GM12878 (cell line): ENCODE results near the gene PHB1.

Experiments
- BRCA1 ChIP-seq: IDR thresholded peaks from 2 replicates; pipeline ENCODE4 v1.6.1; 2011; ENCODE audit warnings: low read depth, low read length, improper control_type of control experiment
- CHD2 ChIP-seq: IDR thresholded peaks from 2 replicates; pipeline ENCODE4 v1.6.1; 2011; ENCODE audit warnings: low read depth, low read length, improper control_type of control experiment, borderline replicate concordance
- ETV6 ChIP-seq, 2 experiments: fragments of 450-650 bp in 1 of 2; IDR thresholded peaks in 1 of 2; conservative IDR thresholded peaks in 1 of 2; 2 replicates each; pipeline ENCODE4 v1.6.1; 2014; ENCODE audit warnings: antibody characterized with exemption in 1 of 2, borderline replicate concordance in 1 of 2, low read depth in 1 of 2, mild to moderate bottlenecking in 1 of 2, moderate library complexity in 1 of 2
- EZH2 ChIP-seq: IDR thresholded peaks from 2 replicates; pipeline ENCODE4 v1.6.1; 2012; ENCODE audit warnings: low read depth, mild to moderate bottlenecking, control low read depth, inconsistent platforms, low read length, borderline replicate concordance; ENCODE audit not compliant: control insufficient read depth
- FOXM1 ChIP-seq: IDR thresholded peaks from 2 replicates; pipeline ENCODE4 v1.6.1; 2012; ENCODE audit warnings: low read depth, mild to moderate bottlenecking, inconsistent platforms, low read length, moderate library complexity
- HCFC1 ChIP-seq: fragments of 150-350 bp; IDR thresholded peaks from 2 replicates; pipeline ENCODE4 v1.6.1; 2014; ENCODE audit warnings: low read length
- POLR2AphosphoS5 ChIP-seq: IDR thresholded peaks from 2 replicates; pipeline ENCODE4 v1.6.1; 2011; ENCODE audit warnings: mild to moderate bottlenecking, low read length, inconsistent platforms
- SP1 ChIP-seq: IDR thresholded peaks from one replicate; pipeline ENCODE4 v1.6.1; 2011; ENCODE audit warnings: low read depth, low read length
- SUPT20H ChIP-seq: IDR thresholded peaks from 2 replicates; pipeline ENCODE4 v1.6.1; 2011; ENCODE audit warnings: low read depth, mild to moderate bottlenecking, low read length, moderate library complexity, borderline replicate concordance; ENCODE audit not compliant: control insufficient read depth
- TCF12 ChIP-seq: IDR thresholded peaks from 2 replicates; pipeline ENCODE4 v1.6.1; 2011; ENCODE audit warnings: low read depth, mild to moderate bottlenecking, low read length
- ZNF207 ChIP-seq: fragments of 450-650 bp; IDR thresholded peaks from 2 replicates; pipeline ENCODE4 v1.6.1; 2014; ENCODE audit warnings: antibody characterized with exemption, mild to moderate bottlenecking, borderline replicate concordance
- TF ChIP-seq, protein P1 (sequence below), 3 experiments: IDR thresholded peaks in 2 of 3; conservative IDR thresholded peaks in 1 of 3; 2 replicates each; pipeline ENCODE4 v1.5.1; 2011; ENCODE audit warnings: low read depth in 3 of 3, low read length in 3 of 3, mild to moderate bottlenecking in 3 of 3, control low read depth in 2 of 3, moderate library complexity in 2 of 3, inconsistent platforms in 1 of 3, mixed read lengths in 1 of 3; ENCODE audit not compliant: control insufficient read depth in 2 of 3, insufficient read depth in 1 of 3; ENCODE audit errors: extremely low read depth in 1 of 3
- TF ChIP-seq, protein P2 (sequence below): IDR thresholded peaks from 2 replicates; pipeline ENCODE4 v1.6.1; 2012; ENCODE audit warnings: mild to moderate bottlenecking, low read depth, low read length
- TF ChIP-seq, protein P3 (sequence below): IDR thresholded peaks from 2 replicates; pipeline ENCODE4 v1.6.1; 2012; ENCODE audit warnings: low read depth, low read length, improper control_type of control experiment

DNA sequence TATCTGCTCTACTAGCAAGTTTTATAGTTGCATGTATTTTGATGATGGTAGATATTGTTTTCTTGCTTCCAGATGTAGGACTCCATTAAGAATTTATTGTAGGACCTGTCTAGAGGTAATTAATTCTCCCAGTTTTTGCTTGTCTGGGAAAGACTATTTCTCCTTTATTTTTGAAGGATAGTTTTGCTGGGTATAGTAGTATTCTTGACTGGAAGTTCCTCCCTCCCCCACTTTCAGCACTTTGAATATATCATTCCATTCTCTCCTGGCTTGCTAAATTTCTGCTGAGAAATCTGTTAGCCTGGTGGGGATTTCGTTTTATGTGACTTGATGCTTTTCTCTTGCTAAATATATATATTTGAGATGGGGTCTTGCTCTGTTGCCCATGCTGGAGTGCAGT lies 8.0 kb upstream of the PHB1 start:
- TF ChIP-seq TCF12 (no peak), BRCA1 (no peak), FOXM1 (no peak), CHD2 (no peak), SP1 (no peak), EZH2 (no peak), HCFC1 (no peak), SUPT20H (no peak), POLR2AphosphoS5 (no peak), ZNF207 (no peak), ETV6 (conservative IDR thresholded peaks at IDR 0.05 in 1 of 2, IDR thresholded peaks at IDR 0.05 in 1 of 2; ENCODE audit: borderline replicate concordance in 1 of 2, low read depth in 1 of 2) (no peak)
- TF ChIP-seq, protein P1, sequence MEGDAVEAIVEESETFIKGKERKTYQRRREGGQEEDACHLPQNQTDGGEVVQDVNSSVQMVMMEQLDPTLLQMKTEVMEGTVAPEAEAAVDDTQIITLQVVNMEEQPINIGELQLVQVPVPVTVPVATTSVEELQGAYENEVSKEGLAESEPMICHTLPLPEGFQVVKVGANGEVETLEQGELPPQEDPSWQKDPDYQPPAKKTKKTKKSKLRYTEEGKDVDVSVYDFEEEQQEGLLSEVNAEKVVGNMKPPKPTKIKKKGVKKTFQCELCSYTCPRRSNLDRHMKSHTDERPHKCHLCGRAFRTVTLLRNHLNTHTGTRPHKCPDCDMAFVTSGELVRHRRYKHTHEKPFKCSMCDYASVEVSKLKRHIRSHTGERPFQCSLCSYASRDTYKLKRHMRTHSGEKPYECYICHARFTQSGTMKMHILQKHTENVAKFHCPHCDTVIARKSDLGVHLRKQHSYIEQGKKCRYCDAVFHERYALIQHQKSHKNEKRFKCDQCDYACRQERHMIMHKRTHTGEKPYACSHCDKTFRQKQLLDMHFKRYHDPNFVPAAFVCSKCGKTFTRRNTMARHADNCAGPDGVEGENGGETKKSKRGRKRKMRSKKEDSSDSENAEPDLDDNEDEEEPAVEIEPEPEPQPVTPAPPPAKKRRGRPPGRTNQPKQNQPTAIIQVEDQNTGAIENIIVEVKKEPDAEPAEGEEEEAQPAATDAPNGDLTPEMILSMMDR (IDR thresholded peaks at IDR 0.05 in 2 of 3, conservative IDR thresholded peaks at IDR 0.05 in 1 of 3; ENCODE audit: control insufficient read depth in 2 of 3, extremely low read depth in 1 of 3, insufficient read depth in 1 of 3, low read depth in 3 of 3, low read length in 3 of 3): no peak
- TF ChIP-seq, protein P2, sequence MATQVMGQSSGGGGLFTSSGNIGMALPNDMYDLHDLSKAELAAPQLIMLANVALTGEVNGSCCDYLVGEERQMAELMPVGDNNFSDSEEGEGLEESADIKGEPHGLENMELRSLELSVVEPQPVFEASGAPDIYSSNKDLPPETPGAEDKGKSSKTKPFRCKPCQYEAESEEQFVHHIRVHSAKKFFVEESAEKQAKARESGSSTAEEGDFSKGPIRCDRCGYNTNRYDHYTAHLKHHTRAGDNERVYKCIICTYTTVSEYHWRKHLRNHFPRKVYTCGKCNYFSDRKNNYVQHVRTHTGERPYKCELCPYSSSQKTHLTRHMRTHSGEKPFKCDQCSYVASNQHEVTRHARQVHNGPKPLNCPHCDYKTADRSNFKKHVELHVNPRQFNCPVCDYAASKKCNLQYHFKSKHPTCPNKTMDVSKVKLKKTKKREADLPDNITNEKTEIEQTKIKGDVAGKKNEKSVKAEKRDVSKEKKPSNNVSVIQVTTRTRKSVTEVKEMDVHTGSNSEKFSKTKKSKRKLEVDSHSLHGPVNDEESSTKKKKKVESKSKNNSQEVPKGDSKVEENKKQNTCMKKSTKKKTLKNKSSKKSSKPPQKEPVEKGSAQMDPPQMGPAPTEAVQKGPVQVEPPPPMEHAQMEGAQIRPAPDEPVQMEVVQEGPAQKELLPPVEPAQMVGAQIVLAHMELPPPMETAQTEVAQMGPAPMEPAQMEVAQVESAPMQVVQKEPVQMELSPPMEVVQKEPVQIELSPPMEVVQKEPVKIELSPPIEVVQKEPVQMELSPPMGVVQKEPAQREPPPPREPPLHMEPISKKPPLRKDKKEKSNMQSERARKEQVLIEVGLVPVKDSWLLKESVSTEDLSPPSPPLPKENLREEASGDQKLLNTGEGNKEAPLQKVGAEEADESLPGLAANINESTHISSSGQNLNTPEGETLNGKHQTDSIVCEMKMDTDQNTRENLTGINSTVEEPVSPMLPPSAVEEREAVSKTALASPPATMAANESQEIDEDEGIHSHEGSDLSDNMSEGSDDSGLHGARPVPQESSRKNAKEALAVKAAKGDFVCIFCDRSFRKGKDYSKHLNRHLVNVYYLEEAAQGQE: no peak
- TF ChIP-seq, protein P3, sequence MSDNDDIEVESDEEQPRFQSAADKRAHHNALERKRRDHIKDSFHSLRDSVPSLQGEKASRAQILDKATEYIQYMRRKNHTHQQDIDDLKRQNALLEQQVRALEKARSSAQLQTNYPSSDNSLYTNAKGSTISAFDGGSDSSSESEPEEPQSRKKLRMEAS: no peak
